NCI-H524 treated with DMSO at 0.1 percent for 48 hours (cell line): ENCODE data around the gene RAPGEF1.
"Not testable (repeated sequence)": the region's sequence is repeated elsewhere in the genome, so short reads cannot be mapped to it uniquely, and the experiment has no call there.

Experiments used
- DNase-seq: peaks from one replicate; lab custom pipeline; 2025; lab: John Stamatoyannopoulos, UW

The RAPGEF1 gene, protein sequence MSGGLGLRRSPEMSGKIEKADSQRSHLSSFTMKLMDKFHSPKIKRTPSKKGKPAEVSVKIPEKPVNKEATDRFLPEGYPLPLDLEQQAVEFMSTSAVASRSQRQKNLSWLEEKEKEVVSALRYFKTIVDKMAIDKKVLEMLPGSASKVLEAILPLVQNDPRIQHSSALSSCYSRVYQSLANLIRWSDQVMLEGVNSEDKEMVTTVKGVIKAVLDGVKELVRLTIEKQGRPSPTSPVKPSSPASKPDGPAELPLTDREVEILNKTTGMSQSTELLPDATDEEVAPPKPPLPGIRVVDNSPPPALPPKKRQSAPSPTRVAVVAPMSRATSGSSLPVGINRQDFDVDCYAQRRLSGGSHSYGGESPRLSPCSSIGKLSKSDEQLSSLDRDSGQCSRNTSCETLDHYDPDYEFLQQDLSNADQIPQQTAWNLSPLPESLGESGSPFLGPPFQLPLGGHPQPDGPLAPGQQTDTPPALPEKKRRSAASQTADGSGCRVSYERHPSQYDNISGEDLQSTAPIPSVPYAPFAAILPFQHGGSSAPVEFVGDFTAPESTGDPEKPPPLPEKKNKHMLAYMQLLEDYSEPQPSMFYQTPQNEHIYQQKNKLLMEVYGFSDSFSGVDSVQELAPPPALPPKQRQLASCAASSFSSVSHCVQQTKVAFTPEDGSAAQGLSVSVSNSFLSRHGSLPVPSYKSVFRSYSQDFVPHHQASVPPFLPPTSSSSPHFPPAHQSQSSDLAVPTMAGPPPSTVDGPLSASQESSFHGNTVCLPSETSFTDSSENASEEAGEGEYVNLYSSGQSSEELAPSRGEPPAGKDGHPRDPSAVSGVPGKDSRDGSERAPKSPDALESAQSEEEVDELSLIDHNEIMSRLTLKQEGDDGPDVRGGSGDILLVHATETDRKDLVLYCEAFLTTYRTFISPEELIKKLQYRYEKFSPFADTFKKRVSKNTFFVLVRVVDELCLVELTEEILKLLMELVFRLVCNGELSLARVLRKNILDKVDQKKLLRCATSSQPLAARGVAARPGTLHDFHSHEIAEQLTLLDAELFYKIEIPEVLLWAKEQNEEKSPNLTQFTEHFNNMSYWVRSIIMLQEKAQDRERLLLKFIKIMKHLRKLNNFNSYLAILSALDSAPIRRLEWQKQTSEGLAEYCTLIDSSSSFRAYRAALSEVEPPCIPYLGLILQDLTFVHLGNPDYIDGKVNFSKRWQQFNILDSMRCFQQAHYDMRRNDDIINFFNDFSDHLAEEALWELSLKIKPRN (N-terminal part only)

DNA sequence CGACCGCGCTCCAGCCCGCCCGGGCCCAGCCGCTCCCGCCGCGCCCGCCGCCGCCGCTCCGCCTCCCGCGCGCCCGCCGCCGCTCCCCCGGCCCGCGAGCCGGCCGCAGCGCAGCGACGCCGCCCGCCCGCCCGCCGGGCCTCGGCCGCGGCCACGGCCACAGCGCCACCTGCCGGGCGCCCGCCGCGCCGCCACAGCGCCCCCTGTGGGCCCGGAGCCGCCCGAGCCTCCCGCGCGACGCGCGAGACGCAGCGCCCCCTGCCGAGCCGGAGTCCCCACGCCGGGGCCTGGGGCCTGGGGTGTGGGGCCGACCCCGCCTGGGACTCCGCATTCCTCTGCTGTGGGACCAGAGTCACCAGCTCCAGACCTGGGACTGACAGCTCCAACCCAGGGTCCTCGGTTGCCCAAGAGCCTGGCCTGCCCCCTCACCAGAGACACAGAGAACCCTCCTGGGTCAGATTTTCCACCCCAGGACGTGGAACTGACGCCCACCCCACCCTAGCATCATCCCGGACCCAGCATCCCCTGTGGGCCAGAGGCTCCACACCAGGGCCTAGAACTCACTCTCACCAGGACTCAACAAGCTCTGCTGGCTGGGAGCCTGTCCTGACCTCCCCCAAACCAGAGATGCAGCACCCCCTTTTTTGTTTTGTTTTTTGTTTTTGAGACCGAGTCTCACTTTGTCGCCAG lies at the start of gene RAPGEF1:
Gene RAPGEF1, minus strand, starts transcription at position 118 of the 690 bp plus-strand sequence. CDS start 246 bp downstream, outside the sequence.
- DNase-seq, result no peak

DNA sequence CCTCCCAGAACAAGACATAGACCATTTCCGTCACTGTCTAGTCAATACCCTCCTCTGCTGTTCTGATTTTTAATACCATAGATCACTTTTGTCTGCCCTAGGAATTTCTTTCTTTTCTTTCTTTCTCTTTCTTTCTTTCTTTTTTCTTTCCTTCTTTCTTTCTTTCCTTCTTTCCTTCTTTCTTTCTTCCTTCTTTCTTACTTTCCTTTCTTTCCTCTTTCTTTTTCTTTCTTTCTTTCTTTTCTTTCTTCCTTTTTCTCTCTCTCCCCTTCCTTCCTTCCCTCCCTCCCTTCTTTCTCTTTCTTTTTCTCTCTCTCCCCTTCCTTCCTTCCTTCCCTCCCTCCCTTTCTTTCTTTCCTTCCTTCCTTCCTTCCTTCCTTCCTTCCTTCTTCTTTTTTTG lies 49.0 kb upstream of the RAPGEF1 start:
- no peak for DNase-seq

DNA sequence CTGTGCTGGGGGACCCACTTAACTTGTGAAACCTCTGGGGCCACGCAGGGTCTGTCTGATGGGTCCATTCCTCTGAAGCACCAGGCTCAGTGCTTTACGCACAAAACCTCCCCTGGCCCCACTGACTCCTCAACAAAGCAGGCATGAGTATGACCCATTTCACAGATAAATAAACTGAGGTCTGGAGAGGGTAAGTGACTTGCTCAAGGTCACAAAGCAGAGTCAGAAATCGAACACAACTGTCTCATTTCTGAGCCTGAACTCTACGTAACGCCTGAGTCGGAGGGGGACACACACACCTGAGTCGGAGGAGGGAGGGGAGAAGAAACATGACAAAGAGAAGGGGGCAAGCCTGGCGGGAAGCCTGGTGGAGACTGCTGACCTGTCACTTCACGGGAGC lies 48.0 kb upstream of the RAPGEF1 start:
- no peak for DNase-seq

DNA sequence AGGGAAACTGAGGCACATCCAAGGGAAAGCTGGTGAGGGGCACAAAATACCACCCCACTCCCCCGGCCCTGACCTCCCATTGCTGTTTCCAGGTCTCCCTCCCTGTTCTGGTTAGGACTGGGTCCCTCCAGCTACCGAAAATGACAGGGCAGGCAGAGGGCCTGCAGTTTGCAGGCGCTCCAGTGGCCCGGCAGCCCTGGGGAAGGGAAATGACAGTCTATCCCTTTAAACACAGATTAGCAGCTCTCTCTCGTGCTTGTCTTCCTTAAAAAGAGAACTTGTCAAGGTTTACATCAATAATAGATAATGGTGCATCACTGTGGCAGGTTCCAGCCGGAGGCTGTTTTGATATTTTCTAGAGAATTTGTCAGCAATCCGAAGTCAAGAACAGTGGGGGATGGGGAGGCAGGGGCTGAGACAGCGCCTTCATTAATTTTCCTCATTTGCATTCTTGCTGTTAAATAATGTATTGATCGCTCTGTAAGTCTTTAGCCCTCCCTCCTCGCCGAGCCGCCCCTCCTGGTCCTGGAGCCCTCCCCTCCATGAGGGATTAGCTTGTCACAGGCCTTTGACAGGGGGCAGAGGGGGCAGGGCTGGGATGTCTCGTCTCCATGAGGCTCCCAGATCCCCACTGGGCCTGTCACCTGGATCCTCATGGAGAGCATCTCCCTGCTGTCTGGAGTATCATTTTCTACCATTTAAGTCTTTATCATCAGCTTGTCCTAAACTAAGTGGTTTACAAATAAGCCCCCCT lies 45.0 kb upstream of the RAPGEF1 start:
- no peak for DNase-seq

DNA sequence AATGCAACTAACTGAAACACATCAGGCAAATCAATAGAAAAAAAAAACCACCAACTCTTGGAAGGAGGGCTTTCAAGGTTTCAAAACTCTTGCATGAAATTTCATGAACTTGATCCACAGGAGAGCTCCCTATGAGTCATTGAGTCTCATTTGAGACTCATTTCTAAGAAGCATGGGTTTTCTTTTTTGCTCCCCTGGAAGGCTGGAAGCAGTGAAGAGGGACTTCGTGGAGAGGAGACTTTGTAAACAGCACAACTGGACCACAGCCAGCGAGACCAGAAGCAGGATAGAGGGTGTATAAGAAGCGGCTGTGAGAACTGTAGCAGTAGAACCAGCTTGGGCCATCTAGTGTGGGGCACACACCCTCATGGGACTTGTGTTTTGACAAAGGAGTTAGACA lies 41.2 kb upstream of the RAPGEF1 start:
- DNase-seq, result no peak

DNA sequence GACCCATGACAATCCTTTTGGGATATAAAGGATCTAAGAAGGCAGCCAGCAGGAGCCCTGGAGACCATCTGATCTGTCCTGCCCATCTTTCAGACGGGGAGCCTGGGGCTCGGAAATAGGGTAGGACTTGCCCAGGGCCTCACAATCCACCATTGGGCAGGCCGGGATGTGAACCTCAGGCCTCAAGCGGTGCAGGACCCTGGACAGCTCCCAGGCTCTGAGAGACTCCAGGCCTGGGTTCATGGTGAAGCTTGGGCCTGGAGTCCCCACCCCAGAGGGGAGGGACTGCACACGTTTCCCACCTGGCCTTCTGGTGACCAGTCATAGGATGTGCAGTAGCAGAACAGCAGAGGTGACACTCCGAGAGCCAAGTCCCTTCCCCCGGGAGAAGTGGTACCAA lies 36.6 kb upstream of the RAPGEF1 start:
- DNase-seq, result no peak

DNA sequence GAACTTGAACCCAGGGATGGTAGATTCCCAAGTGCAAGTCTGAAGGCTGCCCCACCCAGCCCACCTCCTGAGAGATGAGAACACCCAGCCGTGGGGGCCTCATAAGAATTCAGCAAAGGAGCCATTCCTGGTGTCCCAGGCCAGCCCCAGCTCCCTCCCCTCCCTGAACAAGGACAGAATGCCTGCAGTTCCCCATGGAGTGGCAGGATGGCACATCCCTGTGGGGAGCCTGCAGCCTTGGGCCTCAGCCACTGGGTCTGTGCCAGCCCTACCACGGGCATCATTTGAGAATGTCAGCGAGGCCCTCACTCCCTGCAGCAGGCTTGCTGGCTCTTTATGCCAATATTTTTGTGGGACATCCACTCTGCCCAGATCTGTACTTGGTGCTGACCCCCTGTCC lies 36.2 kb upstream of the RAPGEF1 start:
- no peak for DNase-seq

DNA sequence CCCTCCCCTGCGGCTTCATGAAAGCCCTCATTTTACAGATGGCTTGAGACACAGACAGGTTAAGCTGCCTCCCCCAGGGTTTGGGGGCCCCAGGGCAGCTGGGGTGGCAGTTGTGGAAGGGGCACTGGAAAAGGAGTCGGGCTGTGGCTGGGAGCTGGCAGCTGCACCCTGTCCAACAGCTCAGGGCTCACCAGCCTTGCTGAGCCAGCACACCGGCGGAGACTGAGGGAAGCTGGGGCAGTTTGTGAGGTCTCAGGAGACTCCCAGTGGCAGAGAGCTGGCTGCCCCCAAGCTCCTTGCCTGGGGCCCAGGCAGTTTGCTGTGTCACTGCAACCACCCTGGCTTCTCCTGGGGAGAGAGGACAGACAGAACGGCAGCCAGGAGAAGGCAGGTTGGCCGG lies 34.8 kb upstream of the RAPGEF1 start:
- no peak for DNase-seq

DNA sequence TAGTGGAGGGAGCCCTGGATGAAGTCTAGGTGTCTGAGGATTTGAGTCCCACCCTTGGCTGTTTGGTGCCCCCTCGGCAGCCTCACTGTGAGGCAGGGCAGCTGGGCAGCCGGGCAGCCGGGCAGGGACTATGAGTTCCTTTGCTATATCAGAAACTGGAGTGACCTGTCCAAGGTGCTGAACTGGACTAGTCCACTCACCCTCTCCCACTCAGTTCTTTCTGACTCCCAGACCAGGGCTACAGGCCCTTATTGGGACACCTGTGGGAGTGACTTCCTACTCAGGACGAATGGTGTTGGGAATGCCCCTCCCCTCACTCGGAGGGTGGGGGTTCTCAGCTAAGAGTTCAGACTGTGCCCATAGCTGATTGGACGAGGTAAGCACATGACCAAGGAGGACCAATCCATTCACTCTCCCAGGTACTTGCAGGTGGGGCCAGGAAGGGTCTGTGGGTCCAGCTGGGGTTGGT lies 34.1 kb upstream of the RAPGEF1 start:
- DNase-seq, result no peak

DNA sequence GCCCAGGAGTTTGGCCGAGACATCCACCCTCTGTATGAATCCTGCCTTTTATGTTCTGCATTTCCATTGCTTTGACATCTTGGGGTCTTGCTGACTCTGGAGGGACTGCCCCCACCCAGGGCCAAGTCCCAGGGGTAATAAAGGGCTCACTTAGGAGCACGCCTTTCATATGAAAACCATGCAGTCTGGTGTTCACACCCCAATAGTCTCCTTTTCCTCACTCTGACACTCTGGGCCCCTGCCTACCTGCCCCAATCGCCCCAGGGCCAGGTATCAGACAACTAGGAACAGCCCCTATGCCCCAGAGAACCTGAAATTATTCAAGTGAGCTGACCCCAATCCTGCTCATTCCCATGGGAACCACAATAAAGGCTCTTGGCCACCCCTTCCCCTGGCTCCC lies 33.1 kb upstream of the RAPGEF1 start:
- no peak for DNase-seq

DNA sequence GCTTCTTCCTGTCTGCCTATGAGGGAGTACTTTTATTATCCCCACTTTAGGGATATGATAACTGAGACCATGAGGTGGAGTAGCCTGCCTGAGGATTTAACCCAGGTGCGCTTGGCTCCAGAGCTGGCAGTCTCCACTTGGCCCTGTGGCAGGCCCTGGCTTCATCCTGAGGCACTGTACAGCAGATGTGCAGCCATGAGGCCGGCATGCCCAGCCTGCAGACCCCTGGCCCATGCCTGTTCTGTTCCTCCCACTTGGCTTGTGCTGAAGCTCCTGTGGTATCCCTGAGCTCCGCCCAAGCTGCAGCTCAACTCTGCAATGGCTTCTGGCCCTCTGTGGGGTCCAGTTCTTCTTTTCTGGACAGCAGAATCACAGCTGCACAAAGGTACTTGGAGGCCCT lies 31.8 kb upstream of the RAPGEF1 start:
- DNase-seq, result no peak

DNA sequence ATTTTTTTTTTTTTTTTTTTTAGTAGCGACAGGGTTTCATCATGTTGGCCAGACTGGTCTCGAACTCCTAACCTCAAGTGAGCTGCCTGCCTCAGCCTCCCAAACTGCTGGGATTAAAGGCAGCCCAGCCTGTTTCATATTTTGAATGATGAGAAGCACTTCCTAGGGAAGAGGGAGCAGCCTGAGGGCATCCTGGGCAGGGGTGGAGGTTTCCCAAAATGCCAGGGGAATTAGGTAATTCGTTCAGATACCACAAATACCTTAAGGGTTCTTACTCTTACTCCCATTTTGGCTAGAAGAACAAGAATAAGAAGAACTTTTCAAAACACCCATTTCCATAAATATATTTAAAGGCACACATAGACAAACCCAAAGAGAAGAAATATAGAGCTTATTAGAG lies 29.5 kb upstream of the RAPGEF1 start:
- DNase-seq, result no peak

DNA sequence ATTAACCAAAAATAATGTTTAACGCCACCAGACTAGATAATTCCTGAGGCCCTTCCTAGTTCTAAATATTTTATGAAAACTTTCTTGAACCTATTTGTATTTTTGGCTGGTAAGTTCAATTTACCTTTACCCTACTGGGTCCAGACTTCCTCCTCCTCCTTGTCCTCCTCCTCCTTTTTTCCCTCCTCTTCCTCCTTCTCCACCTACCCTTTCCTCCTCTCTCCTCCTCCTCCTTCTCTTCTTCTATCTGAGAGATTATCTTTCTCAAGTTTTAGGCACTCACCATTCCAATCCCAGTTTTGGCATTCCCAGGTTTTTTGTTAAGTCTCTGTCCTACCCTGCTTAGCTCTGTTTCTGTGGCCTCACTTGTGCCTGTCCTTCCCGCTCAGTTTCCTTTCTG lies 24.7 kb upstream of the RAPGEF1 start:
- DNase-seq, result no peak

DNA sequence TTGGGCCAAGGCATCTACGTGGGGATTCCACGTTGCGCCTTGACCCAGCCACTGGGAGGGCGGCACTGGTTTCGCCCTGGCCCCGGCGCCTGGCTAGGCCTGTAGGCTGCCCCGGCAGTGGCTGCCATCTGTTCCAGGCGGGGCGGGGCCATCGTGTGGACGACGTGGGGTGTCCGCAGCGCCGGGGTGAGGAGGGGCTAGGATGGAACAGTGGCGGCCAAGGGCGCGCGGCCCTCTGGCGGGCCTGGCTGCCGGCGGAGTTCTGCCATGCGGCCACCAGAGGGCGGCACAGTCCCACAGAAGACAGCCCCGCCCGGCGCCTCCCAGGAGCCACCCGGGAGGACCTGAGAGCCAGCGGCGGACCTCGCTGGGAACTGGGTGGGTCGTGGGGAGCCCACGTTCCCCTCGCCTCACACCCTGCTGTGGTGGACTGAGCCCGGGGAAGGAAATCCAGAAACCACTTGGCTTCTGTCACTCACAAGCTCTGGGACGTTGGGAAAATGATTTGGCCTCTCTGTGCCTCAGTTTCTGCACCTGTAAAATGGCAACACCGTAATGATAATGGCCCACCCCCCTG lies 22.6 kb upstream of the RAPGEF1 start:
- peak; percentile 72 for DNase-seq

DNA sequence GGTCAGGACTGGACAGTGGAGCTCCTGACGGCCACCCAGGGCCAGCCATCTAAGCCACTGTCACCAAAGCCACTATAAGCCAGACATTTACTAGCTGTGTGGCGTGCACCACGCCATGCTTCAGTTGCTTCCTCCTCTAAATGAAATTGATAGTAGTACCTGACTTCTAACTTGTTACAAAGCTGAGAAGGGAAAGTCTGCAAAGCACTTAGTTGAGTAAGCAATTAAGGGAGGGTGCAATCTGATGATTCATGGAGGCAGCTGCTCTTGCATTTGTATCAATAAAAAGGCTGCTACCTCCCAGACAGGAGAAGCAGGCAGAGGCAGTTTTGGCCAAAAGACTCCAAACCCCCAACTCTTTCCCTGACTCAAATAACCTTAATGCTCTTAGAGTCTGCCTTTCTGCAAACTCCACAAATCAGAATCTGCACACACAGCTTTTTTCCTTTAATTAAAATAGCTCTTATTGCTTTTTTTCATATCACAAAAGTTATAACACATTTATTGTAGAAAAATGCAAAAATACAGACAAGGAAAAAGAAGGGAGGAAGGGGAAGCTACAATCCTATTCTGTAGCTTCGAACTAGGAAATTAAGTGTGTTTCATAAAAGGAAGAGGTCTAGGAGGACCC lies 19.3 kb upstream of the RAPGEF1 start:
- DNase-seq, result peak; percentile 12

DNA sequence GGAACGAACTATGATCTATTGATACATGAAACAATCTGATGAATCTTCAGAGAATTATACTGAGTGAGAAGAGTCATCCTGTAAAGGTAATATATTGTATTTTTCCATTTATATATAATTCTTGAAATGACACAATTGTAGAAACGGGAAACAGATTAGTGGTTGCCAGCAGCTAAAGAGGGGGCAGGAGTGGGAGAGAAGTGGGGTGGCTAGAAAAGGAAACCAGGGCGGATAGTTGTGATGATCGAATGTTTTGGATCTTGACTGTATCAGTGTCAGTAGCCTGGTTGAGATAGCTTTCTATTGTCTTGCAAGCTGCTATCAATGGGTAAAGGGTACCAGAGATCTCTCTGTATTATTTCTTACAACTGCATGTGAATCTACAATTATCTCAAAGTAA lies 17.7 kb upstream of the RAPGEF1 start:
- DNase-seq, result no peak

DNA sequence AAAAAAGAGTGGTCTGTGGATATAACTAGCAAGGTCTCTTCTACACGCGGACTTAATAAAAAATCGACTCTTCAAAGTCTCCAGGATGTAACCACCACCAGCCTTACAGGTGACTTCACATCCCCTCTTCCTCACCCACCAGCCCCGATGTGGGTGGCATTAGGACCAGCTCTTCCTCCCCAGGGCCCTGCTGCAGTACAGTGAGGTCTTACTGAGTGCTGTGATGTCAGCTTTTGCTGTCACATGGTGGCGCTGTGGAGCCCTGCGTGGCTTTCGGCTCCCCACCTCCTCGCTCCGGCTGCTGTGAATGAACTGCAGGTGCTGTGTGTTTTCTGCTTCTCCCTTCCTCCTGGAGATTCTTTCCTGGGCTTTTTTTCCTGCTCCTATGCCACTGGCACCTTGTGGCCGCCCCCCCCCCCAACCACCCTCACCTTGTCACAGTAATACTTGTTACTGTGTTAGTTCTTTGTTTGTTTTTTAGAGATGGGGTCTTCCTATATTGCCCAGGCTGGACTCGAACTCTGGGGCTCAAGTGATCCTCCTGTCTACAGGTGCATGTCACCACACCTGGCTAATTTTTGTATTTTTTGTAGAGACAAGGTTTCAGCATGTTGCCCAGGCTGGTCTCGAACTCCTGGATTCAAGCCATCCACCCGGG lies 15.8 kb upstream of the RAPGEF1 start:
- peak; percentile 72 for DNase-seq

DNA sequence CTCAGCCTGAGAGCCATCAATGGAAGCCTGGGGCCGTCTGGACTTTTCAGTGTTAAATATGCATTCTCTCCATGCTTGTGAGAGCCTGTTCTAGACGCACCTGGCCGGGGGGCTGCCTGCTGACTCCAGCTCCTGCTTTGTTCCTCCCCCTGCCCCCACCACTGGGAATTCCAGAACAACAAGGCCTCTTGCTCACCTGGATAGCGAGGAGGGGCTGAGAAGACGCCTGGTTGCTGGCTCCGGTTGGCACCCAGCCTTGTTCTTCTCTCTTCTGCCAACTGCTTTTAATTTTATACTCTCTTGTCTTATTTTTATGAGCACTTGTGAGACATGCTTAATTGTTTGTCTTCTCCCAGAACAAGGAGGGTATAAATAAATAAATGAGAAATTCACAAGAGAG lies 15.0 kb upstream of the RAPGEF1 start:
- no peak for DNase-seq

DNA sequence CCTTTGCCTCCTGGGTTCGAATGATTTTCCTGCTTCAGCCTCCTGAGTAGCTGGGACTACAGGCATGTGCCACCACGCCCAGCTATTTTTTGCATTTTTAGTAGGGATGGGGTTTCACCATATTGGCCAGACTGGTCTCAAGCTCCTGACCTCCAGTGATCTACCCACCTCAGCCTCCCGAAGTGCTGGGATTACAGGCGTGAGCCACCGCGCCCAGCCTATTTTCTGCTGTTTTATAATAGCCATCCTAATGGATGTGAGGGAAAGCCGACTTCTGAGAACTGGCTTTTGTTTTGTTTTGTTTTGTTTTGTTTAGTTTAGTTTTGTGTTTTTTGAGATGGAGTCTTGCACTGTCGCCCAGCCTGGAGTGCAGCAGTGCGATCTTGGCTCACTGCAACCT lies 13.9 kb upstream of the RAPGEF1 start:
- DNase-seq, result not testable (repeated sequence)
